Smooth muscle cell (in vitro differentiated cells): Measurements from ENCODE around the gene AOAH. TPM values are rescaled to one million over a fixed set of nuclear protein-coding genes. Genes with fewer than 3 reads are reported as not detected.

ENCODE experiments used
- DNase-seq: peaks from one replicate; lab custom pipeline; 2025; ENCODE audit not compliant: unreplicated experiment; lab: John Stamatoyannopoulos, UW
- H2AFZ ChIP-seq: fragments of 200-600 bp; sonication (generic); 2 replicates; pipeline ENCODE4 v1.6.0; 2016; ENCODE audit warnings: antibody characterized with exemption, low read depth, mild to moderate bottlenecking
- H3F3A ChIP-seq: fragments of 200-600 bp; sonication (generic); 2 replicates; pipeline ENCODE4 v1.6.0; 2017; ENCODE audit warnings: antibody characterized with exemption, low read depth
- H3K27ac ChIP-seq: fragments of 200-600 bp; sonication (generic); 2 replicates; pipeline ENCODE4 v1.5.1; 2016; ENCODE audit warnings: low read depth, mild to moderate bottlenecking
- H3K27me3 ChIP-seq: fragments of 200-600 bp; sonication (generic); 2 replicates; pipeline ENCODE4 v1.6.1; 2016; ENCODE audit warnings: low read depth, mild to moderate bottlenecking
- H3K36me3 ChIP-seq: fragments of 200-600 bp; sonication (generic); 2 replicates; pipeline ENCODE4 v1.5.1; 2016; ENCODE audit warnings: low read depth
- H3K4me1 ChIP-seq: fragments of 200-600 bp; sonication (generic); 2 replicates; pipeline ENCODE4 v1.5.1; 2016; ENCODE audit warnings: low read depth
- H3K4me2 ChIP-seq: fragments of 200-600 bp; sonication (generic); 2 replicates; pipeline ENCODE4 v1.6.0; 2016; ENCODE audit warnings: mild to moderate bottlenecking
- H3K4me3 ChIP-seq: fragments of 200-600 bp; sonication (generic); 2 replicates; pipeline ENCODE4 v1.5.1; 2016; ENCODE audit warnings: mild to moderate bottlenecking
- H3K79me2 ChIP-seq: fragments of 200-600 bp; sonication (generic); 2 replicates; pipeline ENCODE4 v1.6.0; 2016; ENCODE audit warnings: low read depth, mild to moderate bottlenecking
- H3K9ac ChIP-seq: fragments of 200-600 bp; sonication (generic); 2 replicates; pipeline ENCODE4 v1.6.0; 2016; ENCODE audit warnings: low read depth
- H3K9me3 ChIP-seq: fragments of 200-600 bp; sonication (generic); replicated peaks from 2 replicates; pipeline ENCODE4 v1.5.1; 2016; ENCODE audit warnings: low read depth
- H4K20me1 ChIP-seq: fragments of 200-600 bp; sonication (generic); 2 replicates; pipeline ENCODE4 v1.6.0; 2016; ENCODE audit warnings: low read depth
- CTCF ChIP-seq: fragments of 200-600 bp; sonication (generic); IDR thresholded peaks from 2 replicates; pipeline ENCODE4 v1.5.1; 2017; ENCODE audit warnings: borderline replicate concordance, mild to moderate bottlenecking, antibody characterized with exemption; ENCODE audit not compliant: insufficient read depth, poor library complexity, severe bottlenecking
- WGBS: methylation state at CpG from one replicate; pipeline ENCODE4 v1.1.7; 2016; ENCODE audit warnings: low lambda C conversion rate; 5-methylcytosine and 5-hydroxymethylcytosine counted together
- polyA plus RNA-seq: library from polyadenylated mRNA; unstranded; fragments of >200 nt; fragmentation: Nextera tagmentation; extraction: Ambion mirVana; gene quantifications from 2 replicates; pipeline ENCODE4 v1.2.1, GENCODE V29; 2016
- total RNA-seq: library from RNA; depleted of rRNA; stranded (reverse); fragments of >200 nt; gene quantifications from 2 replicates; pipeline ENCODE4 v1.2.3, GENCODE V29; 2014

Gene AOAH
- total and polyA plus RNA-seq, 2 experiments from 2014 or later, result not detected

- Histone ChIP-seq H3K4me2 (no peak overlapping the region), H3K27me3 (peaks cover 30% of the 10 kb centered on the region), H3K36me3 (no peaks in the 10 kb centered on the region), H3K79me2 (no peaks in the 10 kb centered on the region), H3K27ac (no peak overlapping the region), H3K9ac (no peak overlapping the region), H4K20me1 (no peaks in the 10 kb centered on the region), H3K9me3 (no peaks in the 10 kb centered on the region), H3K4me3 (no peak overlapping the region), H3F3A (peaks cover 5% of the 10 kb centered on the region), H3K4me1 (peaks cover 4% of the 10 kb centered on the region), H2AFZ (no peak overlapping the region)
- no peak for DNase-seq
- no peak for TF ChIP-seq CTCF
- WGBS, result 57% methylated on average over 1 of the region's 1 CpG
These were observed 94.9 kb downstream of the AOAH start for GRCh38 chr7:36629351-36629750.

GRCh38 chr7:36627836-36628235 is 96.5 kb downstream of the AOAH start:
- H3K4me2 ChIP-seq, result no peak overlapping the region
- 93% methylated on average over 6 of the region's 6 CpGs for WGBS
- TF ChIP-seq CTCF, result no peak
- no peak overlapping the region for H3K9ac ChIP-seq
- peaks cover 24% of the 10 kb centered on the region for H3K27me3 ChIP-seq
- H3K79me2 ChIP-seq, result no peaks in the 10 kb centered on the region
- no peaks in the 10 kb centered on the region for H4K20me1 ChIP-seq
- no peak for DNase-seq
- H3K9me3 ChIP-seq, result no peaks in the 10 kb centered on the region
- no peaks in the 10 kb centered on the region for H3K36me3 ChIP-seq
- peaks cover 4% of the 10 kb centered on the region for H3K4me1 ChIP-seq
- no peak overlapping the region for H3K27ac ChIP-seq
- H3K4me3 ChIP-seq, result no peak overlapping the region
- no peak overlapping the region for H2AFZ ChIP-seq
- H3F3A ChIP-seq, result peaks cover 5% of the 10 kb centered on the region

DNA sequence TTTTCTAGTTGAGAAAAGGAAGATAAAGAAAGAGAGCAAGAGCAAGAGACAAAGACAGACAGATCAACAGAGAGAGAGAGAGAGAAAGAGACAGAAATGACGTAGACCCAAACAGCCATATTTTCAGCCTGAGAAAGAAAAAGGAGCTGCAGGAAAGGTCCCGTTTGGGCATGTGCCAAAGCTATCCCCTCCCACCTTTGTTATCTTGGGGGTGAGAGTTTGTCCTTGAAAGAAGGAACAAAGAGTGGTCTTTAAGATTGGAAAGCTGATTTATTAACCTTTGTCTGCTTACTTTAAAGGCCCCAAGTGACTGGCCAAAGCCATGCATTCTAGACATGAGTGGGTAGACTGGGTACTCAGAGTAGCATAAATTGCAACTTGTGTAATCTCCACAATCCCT is 98.2 kb downstream of the AOAH start:
- peaks cover 5% of the 10 kb centered on the region for H3F3A ChIP-seq

More for the DNA sequence above, 98.2 kb downstream of the AOAH start:
- H3K4me2 ChIP-seq, result no peak overlapping the region
- no peak for TF ChIP-seq CTCF
- no peak overlapping the region for H3K9ac ChIP-seq
- H3K36me3 ChIP-seq, result no peaks in the 10 kb centered on the region
- DNase-seq, result no peak
- no peaks in the 10 kb centered on the region for H3K79me2 ChIP-seq
- no peak overlapping the region for H3K27ac ChIP-seq
- peaks cover 4% of the 10 kb centered on the region for H3K4me1 ChIP-seq
- WGBS, result 74% methylated on average over 2 of the region's 2 CpGs
- H4K20me1 ChIP-seq, result no peaks in the 10 kb centered on the region
- H3K4me3 ChIP-seq, result no peak overlapping the region
- H3K27me3 ChIP-seq, result peaks cover 9% of the 10 kb centered on the region
- no peaks in the 10 kb centered on the region for H3K9me3 ChIP-seq
- no peak overlapping the region for H2AFZ ChIP-seq
